Smooth muscle cell (in vitro differentiated cells): ENCODE data around the gene LAMTOR3. TPM values are rescaled to one million over a fixed set of nuclear protein-coding genes. Genes with fewer than 3 reads are reported as not detected.
"Not testable (repeated sequence)": the region's sequence is repeated elsewhere in the genome, so short reads cannot be mapped to it uniquely, and the experiment has no call there.

ENCODE experiments used
- DNase-seq: peaks from one replicate; lab custom pipeline; 2025; ENCODE audit not compliant: unreplicated experiment; lab: John Stamatoyannopoulos, UW
- H2AFZ ChIP-seq: fragments of 200-600 bp; sonication (generic); 2 replicates; pipeline ENCODE4 v1.6.0; 2016; ENCODE audit warnings: antibody characterized with exemption, low read depth, mild to moderate bottlenecking
- H3F3A ChIP-seq: fragments of 200-600 bp; sonication (generic); 2 replicates; pipeline ENCODE4 v1.6.0; 2017; ENCODE audit warnings: antibody characterized with exemption, low read depth
- H3K27ac ChIP-seq: fragments of 200-600 bp; sonication (generic); 2 replicates; pipeline ENCODE4 v1.5.1; 2016; ENCODE audit warnings: low read depth, mild to moderate bottlenecking
- H3K27me3 ChIP-seq: fragments of 200-600 bp; sonication (generic); 2 replicates; pipeline ENCODE4 v1.6.1; 2016; ENCODE audit warnings: low read depth, mild to moderate bottlenecking
- H3K36me3 ChIP-seq: fragments of 200-600 bp; sonication (generic); 2 replicates; pipeline ENCODE4 v1.5.1; 2016; ENCODE audit warnings: low read depth
- H3K4me1 ChIP-seq: fragments of 200-600 bp; sonication (generic); 2 replicates; pipeline ENCODE4 v1.5.1; 2016; ENCODE audit warnings: low read depth
- H3K4me2 ChIP-seq: fragments of 200-600 bp; sonication (generic); 2 replicates; pipeline ENCODE4 v1.6.0; 2016; ENCODE audit warnings: mild to moderate bottlenecking
- H3K4me3 ChIP-seq: fragments of 200-600 bp; sonication (generic); 2 replicates; pipeline ENCODE4 v1.5.1; 2016; ENCODE audit warnings: mild to moderate bottlenecking
- H3K79me2 ChIP-seq: fragments of 200-600 bp; sonication (generic); 2 replicates; pipeline ENCODE4 v1.6.0; 2016; ENCODE audit warnings: low read depth, mild to moderate bottlenecking
- H3K9ac ChIP-seq: fragments of 200-600 bp; sonication (generic); 2 replicates; pipeline ENCODE4 v1.6.0; 2016; ENCODE audit warnings: low read depth
- H3K9me3 ChIP-seq: fragments of 200-600 bp; sonication (generic); replicated peaks from 2 replicates; pipeline ENCODE4 v1.5.1; 2016; ENCODE audit warnings: low read depth
- H4K20me1 ChIP-seq: fragments of 200-600 bp; sonication (generic); 2 replicates; pipeline ENCODE4 v1.6.0; 2016; ENCODE audit warnings: low read depth
- CTCF ChIP-seq: fragments of 200-600 bp; sonication (generic); IDR thresholded peaks from 2 replicates; pipeline ENCODE4 v1.5.1; 2017; ENCODE audit warnings: borderline replicate concordance, mild to moderate bottlenecking, antibody characterized with exemption; ENCODE audit not compliant: insufficient read depth, poor library complexity, severe bottlenecking
- WGBS: methylation state at CpG from one replicate; pipeline ENCODE4 v1.1.7; 2016; ENCODE audit warnings: low lambda C conversion rate; 5-methylcytosine and 5-hydroxymethylcytosine counted together
- polyA plus RNA-seq: library from polyadenylated mRNA; unstranded; fragments of >200 nt; fragmentation: Nextera tagmentation; extraction: Ambion mirVana; gene quantifications from 2 replicates; pipeline ENCODE4 v1.2.1, GENCODE V29; 2016
- total RNA-seq: library from RNA; depleted of rRNA; stranded (reverse); fragments of >200 nt; gene quantifications from 2 replicates; pipeline ENCODE4 v1.2.3, GENCODE V29; 2014

Gene LAMTOR3
- total and polyA plus RNA-seq, 2 experiments from 2014 or later: 58.3 to 95.2 TPM

GRCh38 chr4:99834569-99834968 lies 59.7 kb downstream of the LAMTOR3 start:
- Histone ChIP-seq H3K4me2 (no peak overlapping the region), H3K4me3 (no peak overlapping the region), H3K9me3 (no peaks in the 10 kb centered on the region), H3K27me3 (no peaks in the 10 kb centered on the region), H3K79me2 (no peaks in the 10 kb centered on the region), H3K36me3 (no peaks in the 10 kb centered on the region), H3K4me1 (no peaks in the 10 kb centered on the region), H3K9ac (no peak overlapping the region), H3K27ac (no peak overlapping the region), H4K20me1 (no peaks in the 10 kb centered on the region), H3F3A (no peaks in the 10 kb centered on the region), H2AFZ (no peak overlapping the region)
- no peak for TF ChIP-seq CTCF
- no peak for DNase-seq
- 96% methylated on average over 7 of the region's 7 CpGs for WGBS

- Histone ChIP-seq H3K4me2 (no peak overlapping the region), H2AFZ (no peak overlapping the region), H3K27me3 (no peaks in the 10 kb centered on the region), H4K20me1 (no peaks in the 10 kb centered on the region), H3K9me3 (no peaks in the 10 kb centered on the region), H3F3A (peaks cover under 1% of the 10 kb centered on the region), H3K4me1 (no peaks in the 10 kb centered on the region), H3K79me2 (no peaks in the 10 kb centered on the region), H3K4me3 (no peak overlapping the region), H3K36me3 (no peaks in the 10 kb centered on the region), H3K27ac (no peak overlapping the region), H3K9ac (no peak overlapping the region)
- TF ChIP-seq CTCF: no peak
- no peak for DNase-seq
- 92% methylated on average over 5 of the region's 5 CpGs for WGBS
Observed at GRCh38 chr4:99833756-99834155, 60.5 kb downstream of the LAMTOR3 start.

- Histone ChIP-seq H3K4me1 (no peaks in the 10 kb centered on the region), H3K79me2 (no peaks in the 10 kb centered on the region), H3K9ac (no peak overlapping the region), H3K27me3 (no peaks in the 10 kb centered on the region), H3F3A (peaks cover 9% of the 10 kb centered on the region), H3K4me3 (no peak overlapping the region), H3K27ac (no peak overlapping the region), H2AFZ (no peak overlapping the region), H3K36me3 (no peaks in the 10 kb centered on the region), H3K4me2 (no peak overlapping the region), H4K20me1 (no peaks in the 10 kb centered on the region), H3K9me3 (no peaks in the 10 kb centered on the region)
- no peak for DNase-seq
- 79% methylated on average over 3 of the region's 3 CpGs for WGBS
- no peak for TF ChIP-seq CTCF
Observed at GRCh38 chr4:99832758-99833157, 61.5 kb downstream of the LAMTOR3 start.

GRCh38 chr4:99832321-99832720 lies 61.9 kb downstream of the LAMTOR3 start:
- TF ChIP-seq CTCF: no peak
- Histone ChIP-seq H2AFZ (no peak overlapping the region), H3K4me3 (no peak overlapping the region), H3F3A (peaks cover 9% of the 10 kb centered on the region), H3K79me2 (no peaks in the 10 kb centered on the region), H3K4me2 (no peak overlapping the region), H3K36me3 (no peaks in the 10 kb centered on the region), H3K27ac (no peak overlapping the region), H4K20me1 (no peaks in the 10 kb centered on the region), H3K9me3 (no peaks in the 10 kb centered on the region), H3K27me3 (no peaks in the 10 kb centered on the region), H3K4me1 (no peaks in the 10 kb centered on the region), H3K9ac (no peak overlapping the region)
- DNase-seq: no peak

- H4K20me1 ChIP-seq, DNase-seq, H3F3A ChIP-seq, H3K27ac ChIP-seq, H2AFZ ChIP-seq, H3K4me2 ChIP-seq, H3K27me3 ChIP-seq, H3K4me1 ChIP-seq, H3K9me3 ChIP-seq, H3K4me3 ChIP-seq, H3K9ac ChIP-seq, H3K79me2 ChIP-seq, H3K36me3 ChIP-seq: not testable (repeated sequence)
- 94% methylated on average over 5 of the region's 5 CpGs for WGBS
Observed at GRCh38 chr4:99830051-99830450, 64.2 kb downstream of the LAMTOR3 start.
